HL-60 (cell line): Measurements from ENCODE around the gene TBX10.

ENCODE experiments used
- DNase-seq, 2 experiments: peaks; one replicate each; pipeline ENCODE4 v3.0.0-alpha.2; 2010 to 2020; ENCODE audit warnings: low read depth in 1 of 2, low spot score in 1 of 2
- H3K27ac ChIP-seq: fragments of 250-450 bp; sonication (Bioruptor Pico); replicated peaks from 2 replicates; pipeline ENCODE4 v1.5.1; 2020; ENCODE audit warnings: mild to moderate bottlenecking, moderate library complexity
- H3K27me3 ChIP-seq: fragments of 250-450 bp; sonication (Bioruptor Pico); 2 replicates; pipeline ENCODE4 v1.5.1; 2021; ENCODE audit warnings: mild to moderate bottlenecking, moderate library complexity; ENCODE audit not compliant: insufficient read depth, poor library complexity, severe bottlenecking
- H3K4me3 ChIP-seq: replicated peaks from 2 replicates; pipeline ENCODE4 v1.5.1; 2011; ENCODE audit warnings: mild to moderate bottlenecking, control low read depth, low read length; ENCODE audit not compliant: insufficient read depth
- GABPA ChIP-seq: IDR thresholded peaks from 2 replicates; pipeline ENCODE4 v1.6.1; 2012; ENCODE audit warnings: low read depth
- POLR2AphosphoS5 ChIP-seq: IDR thresholded peaks from 2 replicates; pipeline ENCODE4 v1.6.1; 2012; ENCODE audit warnings: low read depth
- SPI1 ChIP-seq: IDR thresholded peaks from 2 replicates; pipeline ENCODE4 v1.6.1; 2012; ENCODE audit warnings: low read depth, mild to moderate bottlenecking, borderline replicate concordance
- TF ChIP-seq, protein P1 (sequence below): IDR thresholded peaks from 2 replicates; pipeline ENCODE4 v1.6.1; 2012; ENCODE audit warnings: low read depth; ENCODE audit not compliant: insufficient replicate concordance
- TF ChIP-seq, protein P2 (sequence below): IDR thresholded peaks from one replicate; pipeline ENCODE4 v1.5.1; 2011; ENCODE audit warnings: low read length, control low read depth, inconsistent platforms; ENCODE audit not compliant: insufficient read depth

The TBX10 gene

DNA sequence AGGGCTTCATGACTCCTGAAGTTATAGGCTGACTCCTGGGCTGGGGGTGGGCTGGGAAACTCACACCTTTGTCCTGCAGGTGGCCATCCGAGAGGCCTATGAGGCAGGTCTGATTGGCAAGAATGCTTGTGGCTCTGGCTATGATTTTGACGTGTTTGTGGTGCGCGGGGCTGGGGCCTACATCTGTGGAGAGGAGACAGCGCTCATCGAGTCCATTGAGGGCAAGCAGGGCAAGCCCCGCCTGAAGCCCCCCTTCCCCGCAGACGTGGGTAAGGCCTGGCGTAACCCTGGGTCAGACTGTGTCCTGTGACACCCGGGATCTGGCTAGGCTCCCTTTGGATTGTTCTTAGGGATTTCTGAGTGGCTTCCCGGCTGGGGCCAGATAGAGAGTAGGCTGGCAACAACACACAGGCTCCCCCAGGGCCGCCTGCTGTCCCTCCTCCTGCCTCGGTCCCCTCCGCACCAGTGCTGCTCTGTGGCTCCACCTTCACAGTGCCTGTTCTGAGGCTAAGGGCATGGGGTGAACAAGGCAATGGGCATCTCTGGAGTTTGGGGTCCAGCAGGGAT is 29.2 kb downstream of the TBX10 start:
- DNase-seq, result no peak
- no peak overlapping the region for H3K4me3 ChIP-seq
- H3K27me3 ChIP-seq, result no peaks in the 10 kb centered on the region
- TF ChIP-seq SPI1 (no peak), POLR2AphosphoS5 (no peak), GABPA (no peak)
- TF ChIP-seq, protein P1, sequence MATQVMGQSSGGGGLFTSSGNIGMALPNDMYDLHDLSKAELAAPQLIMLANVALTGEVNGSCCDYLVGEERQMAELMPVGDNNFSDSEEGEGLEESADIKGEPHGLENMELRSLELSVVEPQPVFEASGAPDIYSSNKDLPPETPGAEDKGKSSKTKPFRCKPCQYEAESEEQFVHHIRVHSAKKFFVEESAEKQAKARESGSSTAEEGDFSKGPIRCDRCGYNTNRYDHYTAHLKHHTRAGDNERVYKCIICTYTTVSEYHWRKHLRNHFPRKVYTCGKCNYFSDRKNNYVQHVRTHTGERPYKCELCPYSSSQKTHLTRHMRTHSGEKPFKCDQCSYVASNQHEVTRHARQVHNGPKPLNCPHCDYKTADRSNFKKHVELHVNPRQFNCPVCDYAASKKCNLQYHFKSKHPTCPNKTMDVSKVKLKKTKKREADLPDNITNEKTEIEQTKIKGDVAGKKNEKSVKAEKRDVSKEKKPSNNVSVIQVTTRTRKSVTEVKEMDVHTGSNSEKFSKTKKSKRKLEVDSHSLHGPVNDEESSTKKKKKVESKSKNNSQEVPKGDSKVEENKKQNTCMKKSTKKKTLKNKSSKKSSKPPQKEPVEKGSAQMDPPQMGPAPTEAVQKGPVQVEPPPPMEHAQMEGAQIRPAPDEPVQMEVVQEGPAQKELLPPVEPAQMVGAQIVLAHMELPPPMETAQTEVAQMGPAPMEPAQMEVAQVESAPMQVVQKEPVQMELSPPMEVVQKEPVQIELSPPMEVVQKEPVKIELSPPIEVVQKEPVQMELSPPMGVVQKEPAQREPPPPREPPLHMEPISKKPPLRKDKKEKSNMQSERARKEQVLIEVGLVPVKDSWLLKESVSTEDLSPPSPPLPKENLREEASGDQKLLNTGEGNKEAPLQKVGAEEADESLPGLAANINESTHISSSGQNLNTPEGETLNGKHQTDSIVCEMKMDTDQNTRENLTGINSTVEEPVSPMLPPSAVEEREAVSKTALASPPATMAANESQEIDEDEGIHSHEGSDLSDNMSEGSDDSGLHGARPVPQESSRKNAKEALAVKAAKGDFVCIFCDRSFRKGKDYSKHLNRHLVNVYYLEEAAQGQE, result no peak
- TF ChIP-seq, protein P2, sequence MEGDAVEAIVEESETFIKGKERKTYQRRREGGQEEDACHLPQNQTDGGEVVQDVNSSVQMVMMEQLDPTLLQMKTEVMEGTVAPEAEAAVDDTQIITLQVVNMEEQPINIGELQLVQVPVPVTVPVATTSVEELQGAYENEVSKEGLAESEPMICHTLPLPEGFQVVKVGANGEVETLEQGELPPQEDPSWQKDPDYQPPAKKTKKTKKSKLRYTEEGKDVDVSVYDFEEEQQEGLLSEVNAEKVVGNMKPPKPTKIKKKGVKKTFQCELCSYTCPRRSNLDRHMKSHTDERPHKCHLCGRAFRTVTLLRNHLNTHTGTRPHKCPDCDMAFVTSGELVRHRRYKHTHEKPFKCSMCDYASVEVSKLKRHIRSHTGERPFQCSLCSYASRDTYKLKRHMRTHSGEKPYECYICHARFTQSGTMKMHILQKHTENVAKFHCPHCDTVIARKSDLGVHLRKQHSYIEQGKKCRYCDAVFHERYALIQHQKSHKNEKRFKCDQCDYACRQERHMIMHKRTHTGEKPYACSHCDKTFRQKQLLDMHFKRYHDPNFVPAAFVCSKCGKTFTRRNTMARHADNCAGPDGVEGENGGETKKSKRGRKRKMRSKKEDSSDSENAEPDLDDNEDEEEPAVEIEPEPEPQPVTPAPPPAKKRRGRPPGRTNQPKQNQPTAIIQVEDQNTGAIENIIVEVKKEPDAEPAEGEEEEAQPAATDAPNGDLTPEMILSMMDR, result no peak
- no peak overlapping the region for H3K27ac ChIP-seq

DNA sequence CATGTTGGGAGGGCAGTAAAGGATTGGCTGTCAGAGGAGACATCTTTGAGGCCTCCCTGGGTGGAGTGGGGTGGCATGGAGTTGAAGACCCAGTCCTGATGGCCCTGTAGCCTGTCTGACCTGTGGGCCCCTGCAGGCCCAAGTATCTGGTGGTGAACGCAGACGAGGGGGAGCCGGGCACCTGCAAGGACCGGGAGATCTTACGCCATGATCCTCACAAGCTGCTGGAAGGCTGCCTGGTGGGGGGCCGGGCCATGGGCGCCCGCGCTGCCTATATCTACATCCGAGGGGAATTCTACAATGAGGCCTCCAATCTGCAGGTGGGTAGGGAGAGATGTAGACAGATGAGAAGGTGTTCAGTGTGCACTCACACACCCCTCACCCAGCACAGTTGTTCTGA is 30.2 kb downstream of the TBX10 start:
- no peaks in the 10 kb centered on the region for H3K27me3 ChIP-seq
- H3K4me3 ChIP-seq, result no peak overlapping the region
- no peak for DNase-seq
- TF ChIP-seq GABPA (no peak), SPI1 (no peak)
- TF ChIP-seq, protein P2, result no peak
- TF ChIP-seq, protein P1, result no peak
- no peak overlapping the region for H3K27ac ChIP-seq

DNA sequence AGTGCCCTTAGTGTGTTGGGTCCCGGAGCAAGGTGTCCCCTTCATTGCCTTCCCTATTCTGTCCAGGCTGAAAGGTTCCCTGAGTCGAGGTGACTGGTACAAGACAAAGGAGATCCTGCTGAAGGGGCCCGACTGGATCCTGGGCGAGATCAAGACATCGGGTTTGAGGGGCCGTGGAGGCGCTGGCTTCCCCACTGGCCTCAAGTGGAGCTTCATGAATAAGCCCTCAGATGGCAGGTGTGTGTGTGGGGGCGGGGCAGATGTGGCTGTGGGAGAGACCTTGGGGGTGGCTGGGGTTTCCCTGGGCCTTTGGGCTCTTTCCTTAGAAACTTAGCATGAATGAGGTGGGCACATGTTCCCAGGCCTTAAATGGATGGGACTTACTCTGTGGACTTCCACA is 31.1 kb downstream of the TBX10 start:
- Histone ChIP-seq H3K27ac (no peak overlapping the region), H3K27me3 (no peaks in the 10 kb centered on the region), H3K4me3 (no peak overlapping the region)
- TF ChIP-seq SPI1 (no peak), POLR2AphosphoS5 (no peak), GABPA (no peak)
- TF ChIP-seq, protein P2, result no peak
- TF ChIP-seq, protein P1, result no peak
- DNase-seq, result no peak
